Dendritic cell treated with granulocyte-macrophage colony-stimulating factor and Interleukin-4, amounts not matched to agents 40 ng/mL and 50 ng/mL, for 4 days (primary cell): ENCODE results near the gene GALNT10.

ENCODE experiments used
- H3K27ac Mint-ChIP-seq: one replicate; pipeline ENCODE4 v1.8.0; 2022; ENCODE audit warnings: mild to moderate bottlenecking, mixed read lengths
- H3K27me3 Mint-ChIP-seq: one replicate; pipeline ENCODE4 v1.8.0; 2022; ENCODE audit warnings: mild to moderate bottlenecking, mixed read lengths
- H3K36me3 Mint-ChIP-seq: one replicate; pipeline ENCODE4 v1.8.0; 2022; ENCODE audit warnings: low read depth, mixed read lengths
- H3K4me1 Mint-ChIP-seq: one replicate; pipeline ENCODE4 v1.8.0; 2022; ENCODE audit warnings: low read depth, mixed read lengths
- H3K4me3 Mint-ChIP-seq: one replicate; pipeline ENCODE4 v1.8.0; 2022; ENCODE audit warnings: mild to moderate bottlenecking, moderate library complexity, mixed read lengths
- H3K9me3 Mint-ChIP-seq: one replicate; pipeline ENCODE4 v1.8.0; 2022; ENCODE audit warnings: mixed read lengths
- intact Hi-C: fragments of 100-400 bp; cut with micrococcal nuclease; formaldehyde crosslinking; loops from one replicate; pipeline ENCODE4 v1.15.0; 2022

GALNT10 gene

DNA sequence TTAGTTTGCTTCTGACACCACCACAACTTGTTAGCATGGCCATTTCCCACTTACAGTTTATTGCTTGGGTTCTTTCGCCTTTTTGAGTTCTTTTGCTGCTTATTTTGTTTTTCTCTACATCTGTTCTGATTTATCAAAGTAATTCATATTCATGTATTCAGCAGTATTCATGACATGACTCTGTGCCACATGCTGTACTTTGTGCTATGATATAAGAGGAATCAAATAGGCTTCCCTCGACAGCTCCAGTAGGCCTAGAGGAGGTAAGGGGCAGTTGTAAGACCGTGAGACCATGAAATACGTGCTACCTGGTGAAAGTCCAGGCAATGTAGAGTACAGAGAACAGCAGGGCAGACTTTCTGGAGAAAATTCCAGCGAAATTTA lies 144.5 kb downstream of the GALNT10 start:
- no peak overlapping the region for H3K27ac Mint-ChIP-seq
- intact Hi-C loops: no loop called here
- no peaks in the 10 kb centered on the region for H3K4me1 Mint-ChIP-seq
- H3K36me3 Mint-ChIP-seq: peaks cover 74% of the 10 kb centered on the region
- no peaks in the 10 kb centered on the region for H3K9me3 Mint-ChIP-seq
- H3K4me3 Mint-ChIP-seq: no peak overlapping the region
- H3K27me3 Mint-ChIP-seq: no peaks in the 10 kb centered on the region

GRCh38 chr5:154341620-154342019 lies 151.1 kb downstream of the GALNT10 start:
- Mint-ChIP-seq H3K4me1 (no peaks in the 10 kb centered on the region), H3K27me3 (no peaks in the 10 kb centered on the region), H3K4me3 (no peak overlapping the region), H3K9me3 (no peaks in the 10 kb centered on the region), H3K36me3 (peaks cover 21% of the 10 kb centered on the region), H3K27ac (no peak overlapping the region)
- intact Hi-C loops: no loop called here

DNA sequence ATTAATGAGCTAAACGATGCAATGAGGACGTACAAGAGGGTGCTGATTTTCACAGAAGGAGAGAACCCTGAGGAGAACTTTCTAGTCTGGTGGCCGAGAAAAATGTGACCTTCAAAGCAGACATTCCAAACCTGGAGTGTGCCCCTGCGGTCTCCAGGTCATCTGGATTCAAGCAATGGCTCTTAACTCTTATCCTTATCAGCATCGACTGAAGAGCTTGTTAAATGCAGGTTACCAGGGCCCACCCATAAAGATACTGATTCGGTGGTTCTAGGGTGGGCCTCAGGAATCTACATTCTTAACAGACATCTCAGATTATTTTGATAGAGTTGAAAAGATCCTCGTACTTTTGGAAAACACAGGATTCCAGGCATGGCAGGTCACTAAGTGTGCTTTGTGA lies 151.7 kb downstream of the GALNT10 start:
- H3K9me3 Mint-ChIP-seq: no peaks in the 10 kb centered on the region
- no peak overlapping the region for H3K4me3 Mint-ChIP-seq
- H3K4me1 Mint-ChIP-seq: no peaks in the 10 kb centered on the region
- H3K36me3 Mint-ChIP-seq: peaks cover 15% of the 10 kb centered on the region
- H3K27ac Mint-ChIP-seq: no peak overlapping the region
- no peaks in the 10 kb centered on the region for H3K27me3 Mint-ChIP-seq
- intact Hi-C loops: no loop called here

GRCh38 chr5:154342963-154343362 lies 152.4 kb downstream of the GALNT10 start:
- H3K27ac Mint-ChIP-seq: no peak overlapping the region
- no peaks in the 10 kb centered on the region for H3K9me3 Mint-ChIP-seq

GRCh38 chr5:154344461-154344860 lies 153.9 kb downstream of the GALNT10 start:
- H3K27me3 Mint-ChIP-seq: no peaks in the 10 kb centered on the region
- H3K4me3 Mint-ChIP-seq: no peak overlapping the region
- intact Hi-C loops: no loop called here
- H3K36me3 Mint-ChIP-seq: no peaks in the 10 kb centered on the region
- H3K9me3 Mint-ChIP-seq: no peaks in the 10 kb centered on the region
- H3K27ac Mint-ChIP-seq: no peak overlapping the region
- H3K4me1 Mint-ChIP-seq: no peaks in the 10 kb centered on the region

More at GRCh38 chr5:154342963-154343362, 152.4 kb downstream of the GALNT10 start:
- Mint-ChIP-seq H3K36me3 (peaks cover 7% of the 10 kb centered on the region), H3K27me3 (no peaks in the 10 kb centered on the region), H3K4me1 (no peaks in the 10 kb centered on the region), H3K4me3 (no peak overlapping the region)
- intact Hi-C loops: no loop called here

DNA sequence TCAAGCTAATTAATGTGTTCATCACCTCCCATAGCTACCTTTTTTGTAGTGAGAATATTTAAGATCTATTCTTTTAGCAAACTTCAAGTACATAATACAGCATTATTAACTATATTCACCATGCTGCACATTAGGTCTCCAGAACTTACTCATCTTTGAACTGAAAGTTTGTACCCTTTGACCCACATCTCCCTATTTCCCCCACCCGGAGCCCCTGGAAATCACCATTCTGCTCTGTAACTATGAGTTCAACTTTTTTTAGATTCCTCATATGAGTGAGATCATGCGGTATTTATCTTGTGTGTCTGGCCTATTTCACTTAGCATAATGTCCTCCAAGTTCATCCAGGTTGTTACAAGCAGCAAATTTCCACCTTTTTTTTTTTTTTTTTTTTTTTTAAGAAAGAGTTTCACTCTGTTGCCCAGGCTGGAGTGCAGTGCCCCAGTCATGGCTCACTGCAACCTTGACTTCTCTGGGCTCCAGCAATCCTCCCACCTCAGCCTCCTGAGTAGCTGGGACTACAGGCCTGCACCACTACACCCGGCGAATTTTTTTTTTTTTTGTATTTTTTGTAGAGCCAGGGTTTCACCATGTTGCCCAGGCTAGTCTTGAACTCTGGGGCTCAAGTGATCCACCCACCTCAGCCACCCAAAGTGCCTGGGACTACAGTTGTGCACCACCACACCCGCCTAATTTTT lies 154.9 kb downstream of the GALNT10 start:
- intact Hi-C loops: no loop called here
- Mint-ChIP-seq H3K9me3 (no peaks in the 10 kb centered on the region), H3K27ac (no peak overlapping the region), H3K4me1 (no peaks in the 10 kb centered on the region), H3K4me3 (no peak overlapping the region), H3K36me3 (no peaks in the 10 kb centered on the region), H3K27me3 (no peaks in the 10 kb centered on the region)

DNA sequence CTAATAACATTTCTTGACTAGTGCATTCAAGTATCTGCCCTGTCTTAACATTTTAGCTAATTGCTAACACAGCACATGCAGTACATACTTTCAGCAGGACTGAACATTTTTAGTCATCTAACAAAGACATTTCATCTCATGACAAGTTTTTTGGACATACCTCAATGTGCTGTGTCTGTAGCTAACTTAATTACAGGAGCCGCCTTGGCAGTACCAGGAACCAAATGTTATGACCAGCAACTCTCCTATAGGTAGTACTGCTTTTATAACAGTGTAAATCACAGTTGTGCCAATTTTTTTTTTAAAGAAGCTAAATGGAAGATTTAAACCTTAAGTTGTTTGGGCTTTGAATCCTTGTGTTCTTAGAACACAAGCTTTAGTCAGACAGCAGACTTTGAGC lies 155.9 kb downstream of the GALNT10 start:
- Mint-ChIP-seq H3K4me1 (no peaks in the 10 kb centered on the region), H3K9me3 (no peaks in the 10 kb centered on the region), H3K4me3 (no peak overlapping the region), H3K27me3 (no peaks in the 10 kb centered on the region), H3K27ac (no peak overlapping the region), H3K36me3 (no peaks in the 10 kb centered on the region)
- intact Hi-C loops: no loop called here

GRCh38 chr5:154349626-154350264 lies 159.2 kb downstream of the GALNT10 start:
- Mint-ChIP-seq H3K27ac (no peak overlapping the region), H3K4me1 (no peaks in the 10 kb centered on the region)
- intact Hi-C loops: no loop called here

DNA sequence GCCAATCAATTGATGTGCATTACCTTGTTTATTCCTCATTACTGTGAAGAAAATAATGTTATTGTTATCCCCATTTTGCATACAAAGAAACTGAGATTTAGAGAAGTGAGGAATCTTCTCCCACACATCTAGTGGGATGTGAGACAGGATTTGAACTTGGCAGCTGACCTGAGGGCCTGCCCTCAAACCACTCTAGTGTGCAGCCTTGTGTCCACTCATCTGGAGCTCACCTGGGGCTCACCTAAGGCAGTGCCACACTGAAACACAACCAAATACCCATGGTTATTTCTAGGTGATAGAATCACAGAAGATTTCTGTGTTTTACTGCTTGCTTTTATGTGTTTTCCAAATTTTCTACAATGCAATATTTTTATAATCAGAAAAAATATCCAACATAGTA lies 160.6 kb downstream of the GALNT10 start:
- H3K4me3 Mint-ChIP-seq: no peak overlapping the region
- no peaks in the 10 kb centered on the region for H3K4me1 Mint-ChIP-seq
- intact Hi-C loops: no loop called here
- no peaks in the 10 kb centered on the region for H3K36me3 Mint-ChIP-seq
- no peak overlapping the region for H3K27ac Mint-ChIP-seq
- H3K27me3 Mint-ChIP-seq: no peaks in the 10 kb centered on the region
- H3K9me3 Mint-ChIP-seq: no peaks in the 10 kb centered on the region

More at GRCh38 chr5:154349626-154350264, 159.2 kb downstream of the GALNT10 start:
- Mint-ChIP-seq H3K36me3 (no peaks in the 10 kb centered on the region), H3K9me3 (no peaks in the 10 kb centered on the region), H3K27me3 (no peaks in the 10 kb centered on the region), H3K4me3 (no peak overlapping the region)

DNA sequence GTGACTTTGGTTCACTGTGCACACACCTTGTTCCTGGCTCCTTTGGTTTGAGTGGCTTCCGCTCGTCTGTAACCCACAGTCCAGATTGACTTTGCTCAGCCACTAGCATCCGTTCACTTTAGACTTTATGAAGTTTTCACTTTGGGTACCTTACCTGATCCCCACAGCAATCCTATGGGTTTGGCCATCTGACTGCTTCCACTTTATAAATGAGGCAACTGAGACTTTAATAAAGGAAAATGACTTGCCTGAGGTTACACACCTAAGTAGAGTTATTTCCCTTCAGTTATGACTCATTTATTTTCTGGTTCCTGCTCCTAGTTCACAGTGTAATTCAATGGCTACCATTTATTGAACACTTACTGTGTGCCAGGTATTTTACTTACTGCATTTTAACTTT lies 161.0 kb downstream of the GALNT10 start:
- no peaks in the 10 kb centered on the region for H3K9me3 Mint-ChIP-seq
- H3K4me3 Mint-ChIP-seq: no peak overlapping the region
- no peaks in the 10 kb centered on the region for H3K36me3 Mint-ChIP-seq
- H3K4me1 Mint-ChIP-seq: no peaks in the 10 kb centered on the region
- H3K27me3 Mint-ChIP-seq: no peaks in the 10 kb centered on the region
- intact Hi-C loops: no loop called here
- no peak overlapping the region for H3K27ac Mint-ChIP-seq

DNA sequence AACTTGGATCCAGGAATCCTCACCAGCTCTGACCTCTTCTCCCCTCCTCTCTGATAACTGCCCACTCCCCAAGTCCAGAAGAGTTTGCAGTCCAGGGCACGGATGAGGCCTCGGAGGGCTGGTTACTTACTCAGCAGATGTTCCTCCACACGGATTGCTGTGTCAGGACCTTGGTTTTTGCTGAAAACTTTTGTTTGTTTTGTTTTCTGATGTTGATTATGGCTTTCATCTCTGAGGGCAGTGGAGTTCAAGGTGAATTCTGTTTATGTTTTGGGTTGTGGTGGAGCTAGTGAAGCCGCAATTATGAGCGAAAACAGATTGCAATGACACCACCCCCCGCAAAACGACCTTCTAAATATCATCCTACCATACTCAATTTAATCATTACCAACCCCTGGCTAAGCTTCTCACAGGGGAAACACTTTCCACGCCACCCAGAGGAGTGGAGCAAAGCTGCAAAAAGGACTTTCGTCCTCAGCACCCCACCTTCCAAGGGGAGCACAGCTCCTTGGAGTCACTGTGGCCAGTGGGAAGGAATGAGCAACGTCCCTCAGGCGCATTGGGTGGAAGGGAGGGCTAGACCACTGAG lies 162.5 kb downstream of the GALNT10 start:
- no peaks in the 10 kb centered on the region for H3K9me3 Mint-ChIP-seq
- intact Hi-C loops: no loop called here

DNA sequence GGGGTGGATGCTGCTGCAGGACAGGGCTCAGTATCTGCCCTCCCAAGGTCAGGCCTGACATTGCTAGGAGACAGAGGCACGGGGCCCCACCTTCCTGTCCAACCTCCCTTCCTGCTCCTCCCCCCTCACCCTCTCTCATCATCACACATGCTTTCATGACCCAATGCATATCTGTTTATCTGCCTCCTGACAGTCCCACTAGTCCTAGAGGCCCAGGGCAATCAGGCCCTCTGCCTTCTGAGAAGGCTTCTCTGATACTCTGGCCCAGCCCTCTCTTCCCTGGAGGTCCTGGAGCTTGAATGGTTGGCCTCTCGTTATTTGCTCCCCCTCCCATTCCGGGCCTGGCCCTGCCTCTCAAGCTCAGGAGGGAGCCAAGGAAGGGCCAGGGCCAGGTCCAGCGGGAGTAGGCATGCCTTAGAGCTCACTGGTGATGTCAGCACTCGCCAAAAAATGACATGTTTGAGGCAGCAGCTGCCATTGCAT lies 164.6 kb downstream of the GALNT10 start:
- H3K9me3 Mint-ChIP-seq: no peaks in the 10 kb centered on the region
- no peak overlapping the region for H3K27ac Mint-ChIP-seq
- H3K27me3 Mint-ChIP-seq: no peaks in the 10 kb centered on the region
- H3K4me3 Mint-ChIP-seq: no peak overlapping the region
- H3K4me1 Mint-ChIP-seq: no peaks in the 10 kb centered on the region
- intact Hi-C loops: no loop called here
- no peaks in the 10 kb centered on the region for H3K36me3 Mint-ChIP-seq

More for the DNA sequence above, 162.5 kb downstream of the GALNT10 start:
- Mint-ChIP-seq H3K4me3 (no peak overlapping the region), H3K27me3 (no peaks in the 10 kb centered on the region), H3K4me1 (no peaks in the 10 kb centered on the region), H3K36me3 (no peaks in the 10 kb centered on the region), H3K27ac (no peak overlapping the region)

DNA sequence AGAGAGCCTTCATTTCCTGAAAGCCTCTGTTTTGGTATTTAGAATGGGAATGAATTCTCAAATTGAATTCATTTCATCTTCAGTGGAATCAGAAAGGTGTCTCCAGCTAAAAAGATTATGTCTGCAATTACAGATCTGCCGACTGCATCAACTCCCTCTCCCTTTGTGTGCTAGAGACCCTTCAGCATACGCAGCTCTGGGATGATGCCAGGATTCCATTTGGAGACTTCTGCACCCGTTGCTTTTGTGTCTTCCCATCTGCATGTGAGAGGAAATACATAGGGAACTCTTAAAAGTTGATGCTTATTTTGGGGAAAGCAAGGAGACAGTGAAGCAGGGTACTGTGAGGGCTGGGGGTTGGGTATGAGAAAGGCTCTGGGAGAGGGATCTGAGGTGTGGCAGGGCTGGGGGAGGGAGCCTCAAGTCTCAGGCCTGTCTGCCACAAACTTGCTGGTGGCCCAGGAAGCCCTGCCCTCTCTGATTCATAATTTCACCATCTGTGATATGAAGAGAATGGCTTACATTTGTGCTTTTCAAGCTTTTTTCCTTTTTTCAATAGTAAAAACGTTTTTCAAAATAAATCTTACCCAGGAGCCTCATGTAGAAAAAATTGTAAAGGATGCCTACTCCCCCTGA lies 165.6 kb downstream of the GALNT10 start:
- intact Hi-C loops: no loop called here
- no peaks in the 10 kb centered on the region for H3K9me3 Mint-ChIP-seq
- H3K27ac Mint-ChIP-seq: no peak overlapping the region
- no peaks in the 10 kb centered on the region for H3K4me1 Mint-ChIP-seq
- H3K4me3 Mint-ChIP-seq: no peak overlapping the region
- H3K27me3 Mint-ChIP-seq: no peaks in the 10 kb centered on the region
- no peaks in the 10 kb centered on the region for H3K36me3 Mint-ChIP-seq

GRCh38 chr5:154356958-154357357 lies 166.4 kb downstream of the GALNT10 start:
- no peaks in the 10 kb centered on the region for H3K27me3 Mint-ChIP-seq
- no peaks in the 10 kb centered on the region for H3K9me3 Mint-ChIP-seq
- no peaks in the 10 kb centered on the region for H3K36me3 Mint-ChIP-seq
- no peaks in the 10 kb centered on the region for H3K4me1 Mint-ChIP-seq
- intact Hi-C loops: no loop called here
- no peak overlapping the region for H3K27ac Mint-ChIP-seq
- H3K4me3 Mint-ChIP-seq: no peak overlapping the region
